Measurements from ENCODE around the gene VEGFB.

VEGFB gene

DNA sequence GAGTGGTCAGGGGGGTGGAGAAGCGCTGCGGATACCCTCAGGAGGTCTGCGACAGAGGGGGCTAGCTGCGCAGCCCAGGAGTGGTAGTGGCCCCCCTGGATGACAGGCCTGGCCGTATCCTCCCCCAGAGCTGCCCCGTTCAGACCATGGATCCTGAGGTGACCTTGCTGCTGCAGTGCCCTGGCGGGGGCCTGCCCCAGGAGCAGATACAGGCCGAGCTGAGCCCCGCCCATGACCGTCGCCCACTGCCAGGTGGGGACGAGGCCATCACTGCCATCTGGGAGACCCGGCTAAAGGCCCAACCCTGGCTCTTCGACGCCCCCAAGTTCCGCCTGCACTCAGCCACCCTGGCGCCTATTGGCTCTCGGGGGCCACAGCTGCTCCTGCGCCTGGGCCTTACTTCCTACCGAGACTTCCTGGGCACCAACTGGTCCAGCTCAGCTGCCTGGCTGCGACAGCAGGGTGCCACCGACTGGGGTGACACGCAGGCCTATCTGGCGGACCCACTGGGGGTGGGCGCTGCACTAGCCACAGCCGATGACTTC lies 7.8 kb upstream of the VEGFB start:
- WGBS (ENCODE audit: extremely low coverage, insufficient coverage, insufficient read length), result no CpG with 5 or more reads among the region's 26 CpGs
- Histone ChIP-seq H3K27me3 (ENCODE audit: insufficient read depth, low read length) (no peaks in the 10 kb centered on the region), H3K14ac (ENCODE audit: low read length) (peak overlapping the region; percentile 90), H3K79me1 (ENCODE audit: low read length) (peaks cover 20% of the 10 kb centered on the region), H3K27ac (ENCODE audit: low read depth, low read length) (no peak overlapping the region), H3K9me3 (ENCODE audit: insufficient read depth, low read depth, low read length) (peaks cover 5% of the 10 kb centered on the region), H4K8ac (ENCODE audit: low read depth, low read length) (peak overlapping the region; percentile 94), H3K4ac (ENCODE audit: low read depth, low read length) (peak overlapping the region; percentile 63), H3K4me2 (ENCODE audit: low read length) (peak overlapping the region; percentile 95), H2BK120ac (ENCODE audit: insufficient read depth, low read length, poor library complexity) (peak overlapping the region; percentile 70), H2AFZ (ENCODE audit: insufficient read depth, low read length, poor library complexity) (peak overlapping the region; percentile 68), H3K23ac (ENCODE audit: low read length) (no peak overlapping the region), H3K79me2 (ENCODE audit: control insufficient read depth, insufficient read depth, low read length, poor library complexity) (peaks cover 16% of the 10 kb centered on the region), H4K91ac (ENCODE audit: low read depth, low read length) (peak overlapping the region; percentile 90), H2BK5ac (ENCODE audit: low read depth, low read length, poor library complexity) (peak overlapping the region; percentile 58), H4K12ac (ENCODE audit: low read depth, low read length) (peak overlapping the region; percentile 79), H2AK5ac (ENCODE audit: low read length) (peak overlapping the region; percentile 80), H3K4me3 (ENCODE audit: low read depth, low read length) (peak overlapping the region; percentile 78), H2BK12ac (ENCODE audit: low read length) (no peak overlapping the region), H3K18ac (ENCODE audit: low read length) (peak overlapping the region; percentile 76), H3K36me3 (ENCODE audit: control insufficient read depth in 1 of 2, insufficient read depth in 2 of 2, low read length in 2 of 2) (peaks cover 15 to 16% of the 10 kb centered on the region in 2 experiments), H3K4me1 (ENCODE audit: control insufficient read depth in 1 of 2, insufficient read depth in 2 of 2, low read length in 2 of 2) (peaks cover 18 to 24% of the 10 kb centered on the region in 2 experiments), H3K9ac (ENCODE audit: low read length) (peak overlapping the region; percentile 87)
- DNase-seq, result peak in 1 of 2 donors; percentile 24

DNA sequence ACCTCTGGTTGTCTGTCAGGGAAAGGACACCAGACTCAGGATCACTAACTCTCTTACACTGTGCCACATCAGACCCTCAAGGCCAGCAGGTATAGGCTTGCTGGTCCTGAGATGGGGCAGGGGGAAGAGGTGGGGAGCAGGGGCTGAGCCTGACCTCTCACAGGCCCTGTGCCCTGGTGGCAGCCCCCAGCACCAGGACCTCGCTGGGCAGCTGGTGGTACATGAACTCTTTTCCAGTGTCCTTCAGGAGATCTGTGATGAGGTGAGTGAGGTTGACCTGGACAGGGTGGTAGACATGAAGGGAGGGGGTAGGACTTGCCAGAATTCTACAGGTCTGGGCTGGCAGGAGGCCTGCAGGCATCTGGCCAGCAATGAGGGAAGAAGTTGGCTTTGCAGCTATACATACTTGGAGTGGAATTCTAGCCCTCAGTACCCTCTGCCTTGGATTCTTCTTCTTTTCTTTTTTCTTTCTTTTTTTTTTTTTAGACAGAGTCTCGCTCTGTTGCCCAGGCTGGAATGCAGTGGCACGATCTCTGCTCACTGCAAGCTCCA lies 6.9 kb upstream of the VEGFB start:
- DNase-seq, result peak in 1 of 2 donors; percentile 60
- no peak overlapping the region for H2BK5ac ChIP-seq (ENCODE audit: low read depth, low read length, poor library complexity)
- peaks cover 18 to 24% of the 10 kb centered on the region in 2 experiments for H3K4me1 ChIP-seq (ENCODE audit: control insufficient read depth in 1 of 2, insufficient read depth in 2 of 2, low read length in 2 of 2)
- H3K4ac ChIP-seq (ENCODE audit: low read depth, low read length), result no peak overlapping the region
- no peak overlapping the region for H3K9ac ChIP-seq (ENCODE audit: low read length)
- no peak overlapping the region for H3K23ac ChIP-seq (ENCODE audit: low read length)
- H3K79me1 ChIP-seq (ENCODE audit: low read length), result peaks cover 20% of the 10 kb centered on the region
- no peak overlapping the region for H4K12ac ChIP-seq (ENCODE audit: low read depth, low read length)
- H4K8ac ChIP-seq (ENCODE audit: low read depth, low read length), result no peak overlapping the region
- H2BK120ac ChIP-seq (ENCODE audit: insufficient read depth, low read length, poor library complexity), result no peak overlapping the region
- H3K36me3 ChIP-seq (ENCODE audit: control insufficient read depth in 1 of 2, insufficient read depth in 2 of 2, low read length in 2 of 2), result peaks cover 16% of the 10 kb centered on the region in 2 experiments
- H3K27me3 ChIP-seq (ENCODE audit: insufficient read depth, low read length), result no peaks in the 10 kb centered on the region
- no peak overlapping the region for H3K14ac ChIP-seq (ENCODE audit: low read length)
- no peak overlapping the region for H3K4me2 ChIP-seq (ENCODE audit: low read length)
- no peak overlapping the region for H3K4me3 ChIP-seq (ENCODE audit: low read depth, low read length)
- no peak overlapping the region for H2AK5ac ChIP-seq (ENCODE audit: low read length)
- WGBS (ENCODE audit: extremely low coverage, insufficient coverage, insufficient read length), result no CpG with 5 or more reads among the region's 3 CpGs
- no peak overlapping the region for H3K18ac ChIP-seq (ENCODE audit: low read length)
- peaks cover 16% of the 10 kb centered on the region for H3K79me2 ChIP-seq (ENCODE audit: control insufficient read depth, insufficient read depth, low read length, poor library complexity)
- no peak overlapping the region for H4K91ac ChIP-seq (ENCODE audit: low read depth, low read length)
- no peak overlapping the region for H3K27ac ChIP-seq (ENCODE audit: low read depth, low read length)
- peaks cover 5% of the 10 kb centered on the region for H3K9me3 ChIP-seq (ENCODE audit: insufficient read depth, low read depth, low read length)
- no peak overlapping the region for H2AFZ ChIP-seq (ENCODE audit: insufficient read depth, low read length, poor library complexity)
- no peak overlapping the region for H2BK12ac ChIP-seq (ENCODE audit: low read length)

- Histone ChIP-seq H4K91ac (ENCODE audit: low read depth, low read length) (no peak overlapping the region), H3K27me3 (ENCODE audit: insufficient read depth, low read length) (no peaks in the 10 kb centered on the region), H4K12ac (ENCODE audit: low read depth, low read length) (no peak overlapping the region), H2BK5ac (ENCODE audit: low read depth, low read length, poor library complexity) (no peak overlapping the region), H3K79me1 (ENCODE audit: low read length) (peaks cover 23% of the 10 kb centered on the region), H2AK5ac (ENCODE audit: low read length) (no peak overlapping the region), H3K4me2 (ENCODE audit: low read length) (no peak overlapping the region), H3K4ac (ENCODE audit: low read depth, low read length) (no peak overlapping the region), H3K36me3 (ENCODE audit: control insufficient read depth in 1 of 2, insufficient read depth in 2 of 2, low read length in 2 of 2) (peaks cover 3 to 4% of the 10 kb centered on the region in 2 experiments), H4K8ac (ENCODE audit: low read depth, low read length) (no peak overlapping the region), H3K27ac (ENCODE audit: low read depth, low read length) (no peak overlapping the region), H2BK12ac (ENCODE audit: low read length) (no peak overlapping the region), H3K4me1 (ENCODE audit: control insufficient read depth in 1 of 2, insufficient read depth in 2 of 2, low read length in 2 of 2) (peaks cover 16 to 22% of the 10 kb centered on the region in 2 experiments), H3K9me3 (ENCODE audit: insufficient read depth, low read depth, low read length) (peaks cover 3% of the 10 kb centered on the region), H3K23ac (ENCODE audit: low read length) (no peak overlapping the region), H3K9ac (ENCODE audit: low read length) (no peak overlapping the region), H2BK120ac (ENCODE audit: insufficient read depth, low read length, poor library complexity) (no peak overlapping the region), H2AFZ (ENCODE audit: insufficient read depth, low read length, poor library complexity) (no peak overlapping the region), H3K14ac (ENCODE audit: low read length) (no peak overlapping the region), H3K18ac (ENCODE audit: low read length) (no peak overlapping the region), H3K4me3 (ENCODE audit: low read depth, low read length) (no peak overlapping the region), H3K79me2 (ENCODE audit: control insufficient read depth, insufficient read depth, low read length, poor library complexity) (peaks cover 19% of the 10 kb centered on the region)
- no CpG with 5 or more reads among the region's 12 CpGs for WGBS (ENCODE audit: extremely low coverage, insufficient coverage, insufficient read length)
- no peak for DNase-seq
Measured at GRCh38 chr11:64229090-64229743, 5.2 kb upstream of the VEGFB start.

DNA sequence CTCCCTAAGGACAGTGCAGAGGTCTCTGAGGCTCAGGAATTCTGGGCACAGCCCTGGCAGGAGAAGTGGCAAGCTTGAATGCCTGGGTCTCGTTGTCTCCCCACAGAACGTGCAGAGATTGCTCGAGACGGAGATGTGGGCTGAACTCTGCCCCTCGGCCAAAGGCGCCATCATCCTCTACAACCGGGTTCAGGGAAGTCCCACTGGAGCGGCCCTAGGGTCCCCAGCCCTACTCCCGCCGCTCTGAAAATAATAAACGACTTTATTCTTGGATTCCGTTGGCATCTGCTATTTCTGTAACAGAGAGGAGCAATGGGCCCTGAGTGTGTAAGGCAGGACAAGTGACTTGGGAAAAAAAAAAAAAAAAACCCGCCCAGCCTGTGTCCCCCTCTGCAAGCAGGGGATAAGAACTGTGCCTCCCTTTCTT lies 4.6 kb upstream of the VEGFB start:
- Histone ChIP-seq H2AK5ac (ENCODE audit: low read length) (no peak overlapping the region), H3K4ac (ENCODE audit: low read depth, low read length) (no peak overlapping the region), H3K14ac (ENCODE audit: low read length) (peak overlapping the region; percentile 13), H4K12ac (ENCODE audit: low read depth, low read length) (peak overlapping the region; percentile 82), H3K4me2 (ENCODE audit: low read length) (peak overlapping the region; percentile 94), H3K4me1 (ENCODE audit: control insufficient read depth in 1 of 2, insufficient read depth in 2 of 2, low read length in 2 of 2) (peaks cover 16 to 20% of the 10 kb centered on the region in 2 experiments), H3K27me3 (ENCODE audit: insufficient read depth, low read length) (no peaks in the 10 kb centered on the region), H3K18ac (ENCODE audit: low read length) (no peak overlapping the region), H3K79me2 (ENCODE audit: control insufficient read depth, insufficient read depth, low read length, poor library complexity) (peaks cover 19% of the 10 kb centered on the region), H3K23ac (ENCODE audit: low read length) (no peak overlapping the region), H4K8ac (ENCODE audit: low read depth, low read length) (peak overlapping the region; percentile 71), H2BK5ac (ENCODE audit: low read depth, low read length, poor library complexity) (no peak overlapping the region), H3K27ac (ENCODE audit: low read depth, low read length) (peak overlapping the region; percentile 20), H3K9me3 (ENCODE audit: insufficient read depth, low read depth, low read length) (no peaks in the 10 kb centered on the region), H2BK12ac (ENCODE audit: low read length) (no peak overlapping the region), H3K9ac (ENCODE audit: low read length) (peak overlapping the region; percentile 45), H3K4me3 (ENCODE audit: low read depth, low read length) (peak overlapping the region; percentile 62), H4K91ac (ENCODE audit: low read depth, low read length) (peak overlapping the region; percentile 28), H3K79me1 (ENCODE audit: low read length) (peaks cover 25% of the 10 kb centered on the region), H2BK120ac (ENCODE audit: insufficient read depth, low read length, poor library complexity) (no peak overlapping the region), H3K36me3 (ENCODE audit: control insufficient read depth in 1 of 2, insufficient read depth in 2 of 2, low read length in 2 of 2) (peaks cover 1 to 2% of the 10 kb centered on the region in 2 experiments), H2AFZ (ENCODE audit: insufficient read depth, low read length, poor library complexity) (no peak overlapping the region)
- no peak for DNase-seq
- WGBS (ENCODE audit: extremely low coverage, insufficient coverage, insufficient read length), result no CpG with 5 or more reads among the region's 13 CpGs

Measured in trophoblast cell (in vitro differentiated cells and primary cell).